Subcutaneous adipose tissue (tissue), 4 donors: ENCODE data around the gene IGF2BP2. TPM values are rescaled to one million over a fixed set of nuclear protein-coding genes. Genes with fewer than 3 reads are reported as not detected.

ENCODE experiments used
- CTCF ChIP-seq: fragments of 450-650 bp; IDR thresholded peaks from one replicate; pipeline ENCODE4 v1.5.1; 2016; ENCODE audit warnings: low read depth, mild to moderate bottlenecking, control low read depth, antibody characterized with exemption, moderate library complexity
- total RNA-seq, 4 donors: library from RNA; depleted of rRNA; stranded (reverse); fragments of >200 nt; gene quantifications; one replicate each; pipeline ENCODE4 v1.1.0, GENCODE V29; 2016

Gene IGF2BP2
- total RNA-seq, 4 donors from 2014 or later = 11.3 to 30.0 (median 26.9) TPM

- no peak for TF ChIP-seq CTCF
Measured at GRCh38 chr3:185653949-185654757, 170.7 kb downstream of the IGF2BP2 start.

- no peak for TF ChIP-seq CTCF
Measured at GRCh38 chr3:185651971-185652370, 172.9 kb downstream of the IGF2BP2 start.

GRCh38 chr3:185649414-185649813 lies 175.4 kb downstream of the IGF2BP2 start:
- no peak for TF ChIP-seq CTCF

GRCh38 chr3:185648396-185648795 lies 176.4 kb downstream of the IGF2BP2 start:
- no peak for TF ChIP-seq CTCF

- TF ChIP-seq CTCF = no peak
Measured at GRCh38 chr3:185647880-185648210, 177.0 kb downstream of the IGF2BP2 start.

- TF ChIP-seq CTCF = no peak
Measured at GRCh38 chr3:185647134-185647879, 177.5 kb downstream of the IGF2BP2 start.

- no peak for TF ChIP-seq CTCF
Measured at GRCh38 chr3:185646382-185647133, 178.3 kb downstream of the IGF2BP2 start.
